ENCODE measurements around the gene ZNF423.

The ZNF423 gene

DNA sequence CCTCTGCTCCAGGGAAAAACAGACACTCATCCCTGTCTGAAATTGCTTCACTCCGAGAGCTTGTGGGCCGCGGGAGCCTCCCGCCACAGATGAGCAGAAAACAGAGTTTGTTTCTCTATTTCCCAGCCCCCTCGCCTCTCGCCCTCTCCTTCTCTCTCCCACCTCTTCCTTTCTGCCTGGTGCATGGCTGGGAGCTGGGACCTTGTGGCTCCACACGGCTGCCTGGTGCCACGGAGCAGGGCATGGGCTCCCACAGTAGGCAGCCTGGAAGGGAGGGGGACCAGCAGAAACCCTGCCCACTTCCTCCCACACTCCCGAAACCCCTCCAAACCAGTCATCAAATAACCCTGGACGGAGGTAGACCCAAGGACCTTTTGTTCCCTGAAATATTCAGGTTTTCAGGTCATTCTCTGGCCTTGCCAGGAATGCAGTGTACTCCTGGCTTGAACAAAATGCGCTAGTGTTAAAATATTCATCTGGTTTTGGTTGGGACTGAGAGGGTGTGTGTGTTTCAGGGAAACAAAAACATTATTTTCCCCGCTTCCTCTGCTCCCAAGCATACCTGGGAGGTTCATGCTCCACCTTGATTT lies 277.4 kb downstream of the ZNF423 start:
- DNase-seq (ENCODE audit: extremely low read depth, low read depth) = no peak

DNA sequence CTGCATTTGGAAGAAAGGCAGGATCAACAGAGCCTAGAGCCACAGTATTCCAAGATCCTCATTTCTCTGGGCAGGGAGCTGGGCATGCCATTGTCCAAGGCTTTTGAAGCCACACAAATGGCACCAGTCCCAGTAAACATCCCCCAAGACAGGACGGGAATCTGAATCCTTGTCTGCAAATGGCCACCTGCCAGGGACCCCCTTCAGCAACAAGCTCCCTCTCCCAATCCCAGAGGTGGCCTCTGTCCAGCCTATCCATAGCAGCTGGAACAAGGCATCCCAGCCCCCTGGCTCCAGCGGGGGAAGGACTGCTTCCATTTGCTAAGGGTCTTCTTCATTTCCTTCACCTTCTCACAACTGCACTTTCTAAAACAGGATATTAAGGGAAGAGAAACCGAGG lies 277.9 kb downstream of the ZNF423 start:
- DNase-seq (ENCODE audit: extremely low read depth, low read depth) = no peak
- TF ChIP-seq, protein P1, sequence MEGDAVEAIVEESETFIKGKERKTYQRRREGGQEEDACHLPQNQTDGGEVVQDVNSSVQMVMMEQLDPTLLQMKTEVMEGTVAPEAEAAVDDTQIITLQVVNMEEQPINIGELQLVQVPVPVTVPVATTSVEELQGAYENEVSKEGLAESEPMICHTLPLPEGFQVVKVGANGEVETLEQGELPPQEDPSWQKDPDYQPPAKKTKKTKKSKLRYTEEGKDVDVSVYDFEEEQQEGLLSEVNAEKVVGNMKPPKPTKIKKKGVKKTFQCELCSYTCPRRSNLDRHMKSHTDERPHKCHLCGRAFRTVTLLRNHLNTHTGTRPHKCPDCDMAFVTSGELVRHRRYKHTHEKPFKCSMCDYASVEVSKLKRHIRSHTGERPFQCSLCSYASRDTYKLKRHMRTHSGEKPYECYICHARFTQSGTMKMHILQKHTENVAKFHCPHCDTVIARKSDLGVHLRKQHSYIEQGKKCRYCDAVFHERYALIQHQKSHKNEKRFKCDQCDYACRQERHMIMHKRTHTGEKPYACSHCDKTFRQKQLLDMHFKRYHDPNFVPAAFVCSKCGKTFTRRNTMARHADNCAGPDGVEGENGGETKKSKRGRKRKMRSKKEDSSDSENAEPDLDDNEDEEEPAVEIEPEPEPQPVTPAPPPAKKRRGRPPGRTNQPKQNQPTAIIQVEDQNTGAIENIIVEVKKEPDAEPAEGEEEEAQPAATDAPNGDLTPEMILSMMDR (IDR thresholded peaks at IDR 0.05; ENCODE audit: low read depth, low read length) = no peak

More for the DNA sequence above, 277.4 kb downstream of the ZNF423 start:
- TF ChIP-seq, protein P1 (IDR thresholded peaks at IDR 0.05; ENCODE audit: low read depth, low read length) = no peak

DNA sequence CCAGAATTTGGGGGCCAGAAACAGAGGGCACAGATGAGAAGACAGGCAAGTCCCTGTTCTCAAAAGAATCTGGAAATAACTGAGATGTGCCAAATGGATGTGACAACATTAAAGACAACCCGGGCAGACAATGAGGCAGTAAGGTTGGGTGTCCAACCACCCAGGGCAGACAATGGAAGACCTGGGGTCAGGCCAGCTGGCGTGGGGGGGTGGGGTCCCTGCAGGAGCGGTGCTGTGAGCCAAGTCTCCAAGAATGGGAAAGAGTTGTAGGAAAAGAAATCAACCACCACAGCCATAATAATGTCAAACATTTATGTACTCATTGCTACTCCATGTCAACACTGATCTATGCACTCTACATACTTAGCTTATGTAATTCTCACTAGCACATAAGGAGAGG lies 279.0 kb downstream of the ZNF423 start:
- TF ChIP-seq, protein P1 (IDR thresholded peaks at IDR 0.05; ENCODE audit: low read depth, low read length) = no peak
- DNase-seq (ENCODE audit: extremely low read depth, low read depth) = no peak

DNA sequence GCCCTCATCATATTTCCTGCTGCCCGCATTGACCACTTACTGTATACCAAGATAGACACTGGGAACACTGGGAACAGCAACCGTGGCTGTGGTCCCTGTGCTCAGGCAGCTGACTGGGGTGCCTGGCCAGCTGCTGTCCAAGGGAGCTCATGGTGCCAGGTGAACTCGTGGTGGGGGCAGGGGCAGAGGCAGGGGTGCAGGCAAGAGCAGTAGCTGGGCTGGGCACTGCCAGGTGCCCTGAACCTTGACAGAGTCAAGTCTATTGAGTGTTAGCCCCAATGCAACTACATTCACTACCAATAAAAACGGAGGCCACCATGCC lies 279.8 kb downstream of the ZNF423 start:
- TF ChIP-seq, protein P1 (IDR thresholded peaks at IDR 0.05; ENCODE audit: low read depth, low read length) = no peak
- no peak for DNase-seq (ENCODE audit: extremely low read depth, low read depth)

DNA sequence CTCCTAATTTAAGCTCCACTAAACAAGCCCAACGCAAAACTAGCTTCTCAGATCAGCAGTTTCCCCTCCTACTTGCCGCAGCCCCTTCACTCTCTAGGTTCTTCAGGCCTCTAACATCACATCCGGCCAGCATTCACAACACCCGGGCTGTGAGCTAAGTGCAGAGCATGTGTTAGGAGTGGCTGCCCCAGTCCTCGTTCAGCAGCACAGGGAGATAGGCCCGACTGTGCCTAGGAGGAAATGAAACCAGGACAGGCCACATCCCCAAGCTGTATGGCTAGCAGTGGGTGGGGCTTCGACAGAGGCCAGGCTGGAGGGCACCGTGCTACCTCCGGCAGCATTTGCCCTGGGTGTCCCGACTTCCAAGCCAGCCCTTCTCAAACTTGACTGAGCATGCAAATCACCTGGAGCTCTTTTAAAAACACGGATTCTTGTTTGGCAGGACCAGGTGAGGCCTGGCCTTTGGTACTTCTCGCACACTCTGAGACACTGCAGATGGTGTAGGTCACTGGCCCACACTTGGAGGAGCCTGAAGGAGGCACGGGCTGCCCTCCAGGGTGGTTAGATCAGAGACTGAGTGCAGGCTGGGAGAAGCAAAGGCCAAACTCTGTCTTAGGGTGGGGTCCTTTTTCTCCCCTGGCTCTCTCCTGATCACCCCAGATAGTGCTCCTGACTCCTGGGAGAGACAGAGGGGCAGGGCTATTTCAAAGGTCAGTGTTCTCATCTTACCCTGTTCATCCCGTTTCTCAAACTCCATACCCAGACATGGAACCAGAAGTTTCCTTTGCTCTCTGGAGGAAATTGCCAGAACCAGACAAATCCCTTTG lies 280.4 kb downstream of the ZNF423 start:
- no peak for DNase-seq (ENCODE audit: extremely low read depth, low read depth)
- TF ChIP-seq, protein P1 (IDR thresholded peaks at IDR 0.05; ENCODE audit: low read depth, low read length) = no peak

DNA sequence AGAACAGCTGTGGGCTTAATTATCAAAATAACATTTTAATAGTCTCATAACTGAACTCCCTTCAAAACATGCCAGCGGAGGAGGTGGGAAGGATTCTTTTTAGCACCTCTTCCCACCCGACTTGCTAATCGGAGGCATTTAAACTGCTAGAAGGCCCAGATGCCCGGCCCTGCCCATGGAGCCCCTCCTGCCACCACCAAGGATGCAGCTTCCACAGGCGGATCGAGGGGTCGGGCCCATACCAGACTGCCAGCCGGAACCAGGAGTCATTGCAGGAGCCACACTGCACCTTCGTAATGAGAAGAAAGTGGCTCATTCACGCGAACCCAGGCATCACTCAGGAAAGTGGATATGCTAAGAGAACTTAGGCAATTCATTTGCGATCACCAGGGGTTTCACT lies 281.1 kb downstream of the ZNF423 start:
- TF ChIP-seq, protein P1 (IDR thresholded peaks at IDR 0.05; ENCODE audit: low read depth, low read length) = no peak
- no peak for DNase-seq (ENCODE audit: extremely low read depth, low read depth)

DNA sequence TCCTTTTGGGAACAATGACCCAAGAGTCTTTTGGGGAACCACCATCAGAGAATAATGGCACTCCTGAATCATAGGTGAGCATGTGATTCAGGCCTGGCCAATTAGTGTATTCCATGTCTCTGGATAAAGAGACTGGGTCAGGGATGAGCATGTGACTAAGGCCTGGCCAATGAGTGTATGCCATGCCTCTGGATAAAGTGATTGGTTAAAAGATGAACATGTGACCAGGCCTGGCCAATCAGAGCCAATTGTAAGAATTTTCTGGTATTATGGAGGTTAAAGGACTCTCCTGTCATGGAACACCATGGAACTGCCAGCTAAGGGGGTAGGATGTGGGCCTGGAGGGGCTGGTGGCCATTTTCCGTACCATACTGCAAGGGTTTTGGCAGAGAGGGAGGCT lies 288.0 kb downstream of the ZNF423 start:
- TF ChIP-seq, protein P1 (IDR thresholded peaks at IDR 0.05; ENCODE audit: low read depth, low read length) = no peak
- no peak for DNase-seq (ENCODE audit: extremely low read depth, low read depth)

Measured in AG09319 (cell line).